ENCODE measurements around the gene FOXN3.

GRCh38 chr14:89215114-89215513, 201.9 kb downstream of the FOXN3 start:
- no peak for TF ChIP-seq CTCF (IDR thresholded peaks at IDR 0.05; ENCODE audit: extremely low read depth in 1 of 2, insufficient read depth in 1 of 2, low read depth in 1 of 2, low read length in 2 of 2)
- TF ChIP-seq GATA2 (IDR thresholded peaks at IDR 0.05; ENCODE audit: insufficient read depth, insufficient read length, low read depth, low read length): no peak
- TF ChIP-seq POLR2A (IDR thresholded peaks at IDR 0.05; ENCODE audit: low read depth, low read length): no peak
